ENCODE measurements around the gene TMEM168. TPM values are rescaled to one million over a fixed set of nuclear protein-coding genes. Genes with fewer than 3 reads are reported as not detected.

Gene TMEM168
- total RNA-seq, 4 donors from 2014 or later = 20.0 to 28.0 (median 23.4) TPM

- no peak for TF ChIP-seq CTCF (IDR thresholded peaks at IDR 0.05; ENCODE audit: low read depth)
Measured at GRCh38 chr7:112743811-112744210, 46.4 kb downstream of the TMEM168 start.

GRCh38 chr7:112740667-112741066 is 49.5 kb downstream of the TMEM168 start:
- no peak for TF ChIP-seq CTCF (IDR thresholded peaks at IDR 0.05; ENCODE audit: low read depth)

GRCh38 chr7:112739436-112740180 is 50.6 kb downstream of the TMEM168 start:
- no peak for TF ChIP-seq CTCF (IDR thresholded peaks at IDR 0.05; ENCODE audit: low read depth)

- no peak for TF ChIP-seq CTCF (IDR thresholded peaks at IDR 0.05; ENCODE audit: low read depth)
Measured at GRCh38 chr7:112735261-112735660, 54.9 kb downstream of the TMEM168 start.

GRCh38 chr7:112726076-112726475 is 64.1 kb downstream of the TMEM168 start:
- TF ChIP-seq CTCF (IDR thresholded peaks at IDR 0.05; ENCODE audit: low read depth) = no peak

GRCh38 chr7:112723416-112723815 is 66.8 kb downstream of the TMEM168 start:
- no peak for TF ChIP-seq CTCF (IDR thresholded peaks at IDR 0.05; ENCODE audit: low read depth)

GRCh38 chr7:112721366-112721765 is 68.8 kb downstream of the TMEM168 start:
- no peak for TF ChIP-seq CTCF (IDR thresholded peaks at IDR 0.05; ENCODE audit: low read depth)
